Epithelial cell of proximal tubule (primary cell): Measurements from ENCODE around the gene PSMC3IP. TPM values are rescaled to one million over a fixed set of nuclear protein-coding genes. Genes with fewer than 3 reads are reported as not detected.
"Not testable (repeated sequence)": the region's sequence is repeated elsewhere in the genome, so short reads cannot be mapped to it uniquely, and the experiment has no call there.

Experiments
- DNase-seq: peaks from one replicate; pipeline ENCODE4 v3.0.0-alpha.2; 2011; ENCODE audit warnings: low read depth
- H3K4me3 ChIP-seq: 2 replicates; pipeline ENCODE4 v1.5.1; 2011; ENCODE audit warnings: low read depth, mild to moderate bottlenecking, low read length
- total RNA-seq: library from RNA; depleted of rRNA; stranded (reverse); fragments of >200 nt; gene quantifications from 2 replicates; pipeline ENCODE4 v1.2.3, GENCODE V29; 2015
- TF ChIP-seq, protein P1 (sequence below): conservative IDR thresholded peaks from 2 replicates; pipeline ENCODE4 v1.5.1; 2012; ENCODE audit warnings: low read depth, mild to moderate bottlenecking, low read length

The PSMC3IP gene
- total RNA-seq, 1 donor from 2014 or later: 25.9 TPM

DNA sequence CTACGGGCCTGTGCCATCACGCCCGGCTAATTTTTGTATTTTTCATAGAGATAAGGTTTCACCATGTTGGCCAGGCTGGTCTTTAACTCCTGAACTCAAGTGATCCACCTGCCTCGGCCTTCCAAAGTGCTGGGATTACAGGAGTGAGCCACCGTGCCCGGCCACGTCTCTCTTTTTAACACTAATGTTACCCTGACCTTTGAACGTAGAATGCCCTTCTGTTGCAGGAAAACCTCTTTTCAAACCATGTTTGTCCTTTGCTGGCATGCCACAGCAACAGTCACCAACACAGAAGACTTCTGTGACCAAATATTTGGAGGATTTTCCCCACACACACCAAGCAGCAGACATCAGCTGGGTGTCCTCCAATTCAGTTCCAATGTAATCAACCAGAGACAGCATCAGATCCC lies 32.6 kb downstream of the PSMC3IP start:
- H3K4me3 ChIP-seq: no peak overlapping the region
- no peak for DNase-seq
- TF ChIP-seq, protein P1, sequence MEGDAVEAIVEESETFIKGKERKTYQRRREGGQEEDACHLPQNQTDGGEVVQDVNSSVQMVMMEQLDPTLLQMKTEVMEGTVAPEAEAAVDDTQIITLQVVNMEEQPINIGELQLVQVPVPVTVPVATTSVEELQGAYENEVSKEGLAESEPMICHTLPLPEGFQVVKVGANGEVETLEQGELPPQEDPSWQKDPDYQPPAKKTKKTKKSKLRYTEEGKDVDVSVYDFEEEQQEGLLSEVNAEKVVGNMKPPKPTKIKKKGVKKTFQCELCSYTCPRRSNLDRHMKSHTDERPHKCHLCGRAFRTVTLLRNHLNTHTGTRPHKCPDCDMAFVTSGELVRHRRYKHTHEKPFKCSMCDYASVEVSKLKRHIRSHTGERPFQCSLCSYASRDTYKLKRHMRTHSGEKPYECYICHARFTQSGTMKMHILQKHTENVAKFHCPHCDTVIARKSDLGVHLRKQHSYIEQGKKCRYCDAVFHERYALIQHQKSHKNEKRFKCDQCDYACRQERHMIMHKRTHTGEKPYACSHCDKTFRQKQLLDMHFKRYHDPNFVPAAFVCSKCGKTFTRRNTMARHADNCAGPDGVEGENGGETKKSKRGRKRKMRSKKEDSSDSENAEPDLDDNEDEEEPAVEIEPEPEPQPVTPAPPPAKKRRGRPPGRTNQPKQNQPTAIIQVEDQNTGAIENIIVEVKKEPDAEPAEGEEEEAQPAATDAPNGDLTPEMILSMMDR: no peak

DNA sequence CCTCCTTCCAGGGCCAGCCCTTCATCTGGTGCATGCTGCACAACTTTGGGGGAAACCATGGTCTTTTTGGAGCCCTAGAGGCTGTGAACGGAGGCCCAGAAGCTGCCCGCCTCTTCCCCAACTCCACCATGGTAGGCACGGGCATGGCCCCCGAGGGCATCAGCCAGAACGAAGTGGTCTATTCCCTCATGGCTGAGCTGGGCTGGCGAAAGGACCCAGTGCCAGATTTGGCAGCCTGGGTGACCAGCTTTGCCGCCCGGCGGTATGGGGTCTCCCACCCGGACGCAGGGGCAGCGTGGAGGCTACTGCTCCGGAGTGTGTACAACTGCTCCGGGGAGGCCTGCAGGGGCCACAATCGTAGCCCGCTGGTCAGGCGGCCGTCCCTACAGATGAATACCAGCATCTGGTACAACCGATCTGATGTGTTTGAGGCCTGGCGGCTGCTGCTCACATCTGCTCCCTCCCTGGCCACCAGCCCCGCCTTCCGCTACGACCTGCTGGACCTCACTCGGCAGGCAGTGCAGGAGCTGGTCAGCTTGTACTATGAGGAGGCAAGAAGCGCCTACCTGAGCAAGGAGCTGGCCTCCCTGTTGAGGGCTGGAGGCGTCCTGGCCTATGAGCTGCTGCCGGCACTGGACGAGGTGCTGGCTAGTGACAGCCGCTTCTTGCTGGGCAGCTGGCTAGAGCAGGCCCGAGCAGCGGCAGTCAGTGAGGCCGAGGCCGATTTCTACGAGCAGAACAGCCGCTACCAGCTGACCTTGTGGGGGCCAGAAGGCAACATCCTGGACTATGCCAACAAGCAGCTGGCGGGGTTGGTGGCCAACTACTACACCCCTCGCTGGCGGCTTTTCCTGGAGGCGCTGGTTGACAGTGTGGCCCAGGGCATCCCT lies 34.1 kb downstream of the PSMC3IP start:
- no peak overlapping the region for H3K4me3 ChIP-seq
- no peak for DNase-seq
- TF ChIP-seq, protein P1: no peak

DNA sequence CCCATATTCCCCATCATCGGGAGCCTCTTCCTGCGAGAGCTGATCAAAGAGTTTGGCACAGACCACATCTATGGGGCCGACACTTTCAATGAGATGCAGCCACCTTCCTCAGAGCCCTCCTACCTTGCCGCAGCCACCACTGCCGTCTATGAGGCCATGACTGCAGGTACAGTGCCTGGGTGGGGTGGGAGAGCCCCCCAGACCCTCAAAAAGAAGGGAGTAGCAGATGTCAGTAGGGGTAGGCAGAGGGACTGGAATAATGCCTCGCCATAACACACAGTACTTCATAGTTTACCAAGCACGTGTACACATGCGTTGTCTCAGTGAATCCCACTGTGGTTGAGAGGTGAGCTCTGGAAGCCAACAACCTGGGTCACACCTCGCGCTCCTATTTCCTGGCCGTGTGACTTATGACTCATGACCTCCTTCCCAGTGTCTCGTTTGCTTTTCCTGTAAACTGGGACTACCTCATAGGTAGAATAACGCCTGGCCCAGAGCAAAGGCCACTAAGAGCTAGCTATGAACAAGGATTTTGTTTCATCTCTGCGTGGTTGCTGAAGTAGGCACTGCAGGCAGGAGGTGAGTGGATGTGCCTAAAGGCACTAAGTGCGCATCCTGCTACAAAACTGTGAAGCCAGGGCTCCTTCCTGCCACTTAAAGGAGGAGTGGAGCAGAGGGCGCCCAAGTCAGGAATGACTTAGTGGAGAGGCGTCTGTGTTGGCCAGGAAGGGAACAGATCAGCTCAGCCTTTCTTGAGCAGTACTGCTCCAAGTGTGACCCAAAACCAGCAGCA lies 36.3 kb downstream of the PSMC3IP start:
- no peak for DNase-seq
- TF ChIP-seq, protein P1: no peak
- H3K4me3 ChIP-seq: no peak overlapping the region

DNA sequence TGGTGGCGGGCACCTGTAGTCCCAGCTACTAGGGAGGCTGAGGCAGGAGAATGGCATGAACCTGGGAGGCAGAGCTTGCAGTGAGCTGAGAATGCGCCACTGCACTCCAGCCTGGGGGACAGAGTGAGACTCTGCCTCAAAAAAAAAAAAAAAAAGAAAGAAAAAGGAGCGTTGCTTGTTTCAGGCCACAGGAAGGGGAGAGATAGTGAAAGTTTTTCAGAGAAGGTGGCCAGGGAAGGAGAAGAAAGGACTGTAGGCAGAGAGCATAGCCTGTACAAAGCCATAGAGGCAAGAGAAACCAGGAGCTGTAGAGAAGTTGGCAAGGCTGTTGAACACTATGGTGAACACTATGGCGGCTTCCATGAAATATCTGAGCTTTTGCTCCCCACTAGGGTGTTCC lies 37.0 kb downstream of the PSMC3IP start:
- not testable (repeated sequence) for DNase-seq, H3K4me3 ChIP-seq

DNA sequence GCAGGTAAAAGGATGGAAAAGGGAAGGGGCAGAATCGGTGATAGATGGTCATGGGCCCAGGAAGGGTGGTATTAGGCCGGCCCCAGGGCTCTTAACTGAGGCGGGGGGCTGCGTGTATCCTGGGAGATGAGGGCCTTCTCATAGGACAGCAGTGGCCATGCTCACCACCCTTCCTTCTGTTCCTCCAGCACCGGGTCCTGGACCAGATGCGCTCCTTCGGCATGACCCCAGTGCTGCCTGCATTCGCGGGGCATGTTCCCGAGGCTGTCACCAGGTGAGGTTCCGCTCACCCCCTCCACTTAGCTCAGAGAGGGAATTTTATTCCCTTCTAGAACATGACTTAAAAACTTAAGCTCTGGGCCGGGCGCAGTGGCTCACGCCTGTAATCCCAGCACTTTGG lies 39.0 kb downstream of the PSMC3IP start:
- H3K4me3 ChIP-seq: no peak overlapping the region
- TF ChIP-seq, protein P1: no peak
- DNase-seq: no peak

DNA sequence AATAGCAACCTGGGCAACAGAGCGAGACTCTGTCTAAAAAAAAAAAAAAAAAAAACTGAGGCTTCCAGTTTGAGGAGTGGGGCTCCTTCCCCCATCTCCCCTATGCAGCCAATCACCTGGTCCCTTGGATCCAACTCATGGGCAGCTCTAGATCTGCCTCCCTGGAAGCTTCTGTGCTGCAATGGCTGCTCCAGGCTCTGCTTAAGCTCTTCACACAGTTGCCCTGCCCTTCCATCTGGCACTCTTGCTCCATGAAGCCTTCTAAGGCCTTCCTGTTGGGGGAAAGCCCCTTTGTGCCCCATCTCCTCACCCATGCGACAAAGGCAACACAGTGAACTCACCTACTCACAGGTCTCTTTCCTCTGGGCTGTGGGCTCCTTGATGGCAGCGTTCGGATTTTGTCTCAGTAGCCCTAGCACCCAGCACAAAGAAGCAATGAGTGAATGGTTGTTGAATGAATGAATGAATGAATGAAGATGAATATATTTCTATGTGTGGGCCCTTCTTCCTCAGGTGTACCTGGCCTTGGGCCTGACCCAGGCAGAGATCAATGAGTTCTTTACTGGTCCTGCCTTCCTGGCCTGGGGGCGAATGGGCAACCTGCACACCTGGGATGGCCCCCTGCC lies 39.6 kb downstream of the PSMC3IP start:
- no peak overlapping the region for H3K4me3 ChIP-seq
- no peak for DNase-seq
- TF ChIP-seq, protein P1: no peak
